T-helper 17 cell (primary cell): ENCODE measurements around the gene TMTC1. TPM values are rescaled to one million over a fixed set of nuclear protein-coding genes. Genes with fewer than 3 reads are reported as not detected.
A peak's percentile ranks its signal among the peaks of the same experiment; 100 is the strongest.

Experiments
- ATAC-seq: fragments of 150-1000 bp; cut with Tn5 transposase; 2 replicates; pipeline ENCODE4 v1.10.0; 2021; ENCODE audit warnings: mild to moderate bottlenecking, moderate library complexity
- DNase-seq, 3 donors: peaks; one replicate each; pipeline versions ENCODE4 v3.0.0 to v3.0.0-alpha.2; 2020 to 2021
- H3K9me3 ChIP-seq: one replicate; pipeline ENCODE4 v1.7.0; 2013; ENCODE audit warnings: low read length, mild to moderate bottlenecking; ENCODE audit not compliant: control insufficient read depth, poor library complexity, severe bottlenecking
- H3K27ac Mint-ChIP-seq: one replicate; pipeline ENCODE4 v1.8.0; 2022; ENCODE audit warnings: mild to moderate bottlenecking, moderate library complexity, mixed read lengths
- H3K27me3 Mint-ChIP-seq: one replicate; pipeline ENCODE4 v1.8.0; 2022; ENCODE audit warnings: mixed read lengths
- H3K36me3 Mint-ChIP-seq: one replicate; pipeline ENCODE4 v1.8.0; 2022; ENCODE audit warnings: low read depth, mixed read lengths
- H3K4me1 Mint-ChIP-seq: one replicate; pipeline ENCODE4 v1.8.0; 2022; ENCODE audit warnings: mild to moderate bottlenecking, mixed read lengths
- H3K4me3 Mint-ChIP-seq: one replicate; pipeline ENCODE4 v1.8.0; 2022; ENCODE audit warnings: mild to moderate bottlenecking, moderate library complexity, mixed read lengths
- total RNA-seq, 4 donors: library from RNA in 2 of 4; stranded (reverse) in 2 of 4; gene quantifications; one replicate each; pipeline ENCODE4 v1.2.3 and lab custom pipeline; 2022 to 2026

TMTC1 gene
- total RNA-seq, 2 donors from 2014 or later = 0.40 TPM; not detected in 1

DNA sequence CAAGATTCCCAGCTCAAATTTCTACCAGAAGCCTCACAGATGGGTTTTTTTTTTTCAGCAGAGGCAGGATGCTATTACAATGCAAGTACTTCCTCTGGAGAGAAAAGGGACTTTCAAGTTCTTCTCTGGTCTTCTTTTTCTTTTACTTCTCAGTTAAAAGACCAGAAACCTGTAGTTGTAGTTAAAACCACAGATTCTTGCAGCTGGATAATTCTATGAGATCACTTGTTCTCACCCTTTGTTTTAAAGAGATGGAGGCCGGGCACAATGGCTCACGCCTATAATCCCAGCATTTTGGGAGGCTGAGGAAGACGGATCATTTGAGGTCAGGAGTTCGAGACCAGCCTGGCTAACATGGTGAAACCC lies 238.7 kb downstream of the TMTC1 start:
- Mint-ChIP-seq H3K27me3 (peaks cover 52% of the 10 kb centered on the region), H3K27ac (no peak overlapping the region), H3K4me3 (no peak overlapping the region), H3K4me1 (no peaks in the 10 kb centered on the region), H3K36me3 (no peaks in the 10 kb centered on the region)
- H3K9me3 ChIP-seq = no peaks in the 10 kb centered on the region
- no peak for ATAC-seq
- DNase-seq = no peak

GRCh38 chr12:29544428-29545101 lies 239.2 kb downstream of the TMTC1 start:
- Mint-ChIP-seq H3K27ac (no peak overlapping the region), H3K4me1 (no peaks in the 10 kb centered on the region), H3K4me3 (no peak overlapping the region), H3K36me3 (no peaks in the 10 kb centered on the region), H3K27me3 (peaks cover 57% of the 10 kb centered on the region)
- DNase-seq (no peak), ATAC-seq (no peak)
- no peaks in the 10 kb centered on the region for H3K9me3 ChIP-seq

- no peak overlapping the region for H3K4me3 Mint-ChIP-seq
- no peaks in the 10 kb centered on the region for H3K36me3 Mint-ChIP-seq
- DNase-seq (no peak), ATAC-seq (no peak)
- H3K27me3 Mint-ChIP-seq = peaks cover 59% of the 10 kb centered on the region
- H3K27ac Mint-ChIP-seq = no peak overlapping the region
- no peaks in the 10 kb centered on the region for H3K9me3 ChIP-seq
- no peaks in the 10 kb centered on the region for H3K4me1 Mint-ChIP-seq
Measured at GRCh38 chr12:29543036-29543435, 240.7 kb downstream of the TMTC1 start.

GRCh38 chr12:29537298-29537697 lies 246.4 kb downstream of the TMTC1 start:
- ATAC-seq (no peak), DNase-seq (no peak)
- no peaks in the 10 kb centered on the region for H3K9me3 ChIP-seq
- peaks cover 64% of the 10 kb centered on the region for H3K27me3 Mint-ChIP-seq
- H3K27ac Mint-ChIP-seq = no peak overlapping the region
- H3K36me3 Mint-ChIP-seq = no peaks in the 10 kb centered on the region
- no peaks in the 10 kb centered on the region for H3K4me1 Mint-ChIP-seq
- H3K4me3 Mint-ChIP-seq = no peak overlapping the region

GRCh38 chr12:29534935-29535334 lies 248.8 kb downstream of the TMTC1 start:
- no peaks in the 10 kb centered on the region for H3K9me3 ChIP-seq
- Mint-ChIP-seq H3K36me3 (no peaks in the 10 kb centered on the region), H3K27ac (no peak overlapping the region), H3K4me1 (no peaks in the 10 kb centered on the region), H3K27me3 (peaks cover 68% of the 10 kb centered on the region), H3K4me3 (no peak overlapping the region)
- ATAC-seq (no peak), DNase-seq (no peak)

GRCh38 chr12:29533815-29534489 lies 249.8 kb downstream of the TMTC1 start:
- Mint-ChIP-seq H3K27me3 (peaks cover 67% of the 10 kb centered on the region), H3K4me3 (no peak overlapping the region), H3K36me3 (no peaks in the 10 kb centered on the region), H3K4me1 (no peaks in the 10 kb centered on the region), H3K27ac (no peak overlapping the region)
- ATAC-seq = no peak
- H3K9me3 ChIP-seq = no peaks in the 10 kb centered on the region
- no peak for DNase-seq

DNA sequence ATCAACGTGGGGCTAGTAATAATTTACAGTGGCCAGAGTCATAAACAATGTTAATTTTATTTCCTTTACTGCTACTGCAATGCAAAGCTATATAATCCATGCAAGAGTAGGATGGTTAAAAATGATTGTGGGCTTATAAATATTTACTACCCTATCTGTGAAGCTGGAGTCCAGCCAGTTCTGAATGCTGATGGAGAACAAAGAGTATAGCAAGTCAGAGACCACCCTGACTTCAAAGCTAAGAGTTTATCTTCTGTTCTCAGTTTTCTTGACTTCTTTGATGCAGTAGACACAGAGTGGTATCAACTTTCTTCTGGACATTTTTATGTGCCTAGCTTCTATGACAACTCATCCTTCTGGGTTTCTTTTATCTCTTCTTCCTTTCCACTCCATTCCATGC lies 252.3 kb downstream of the TMTC1 start:
- no peak for DNase-seq
- H3K27ac Mint-ChIP-seq = no peak overlapping the region
- H3K9me3 ChIP-seq = no peaks in the 10 kb centered on the region
- peaks cover 64% of the 10 kb centered on the region for H3K27me3 Mint-ChIP-seq
- no peak for ATAC-seq
- H3K4me1 Mint-ChIP-seq = no peaks in the 10 kb centered on the region
- H3K36me3 Mint-ChIP-seq = peaks cover 2% of the 10 kb centered on the region
- no peak overlapping the region for H3K4me3 Mint-ChIP-seq

DNA sequence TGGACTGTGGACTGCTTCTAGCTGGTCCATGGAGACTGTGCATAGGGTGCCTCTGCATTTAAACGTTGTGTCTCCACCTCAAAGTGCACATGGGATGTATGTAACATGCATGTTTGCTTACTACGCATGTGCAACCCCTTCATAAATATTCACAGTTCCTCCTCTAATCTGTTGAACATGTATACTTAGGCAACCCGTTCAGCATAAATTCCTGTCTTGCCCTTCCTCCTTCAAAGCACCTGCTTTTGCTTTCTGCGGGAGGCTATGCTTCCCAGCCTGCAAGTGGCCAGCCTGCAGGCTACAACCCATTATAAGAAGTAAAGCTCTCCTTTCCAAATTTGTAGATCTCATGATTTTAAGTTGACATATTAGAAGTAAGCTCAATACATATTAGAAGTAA lies 253.3 kb downstream of the TMTC1 start:
- Mint-ChIP-seq H3K36me3 (peaks cover 2% of the 10 kb centered on the region), H3K4me3 (no peak overlapping the region), H3K27me3 (peaks cover 58% of the 10 kb centered on the region), H3K27ac (no peak overlapping the region), H3K4me1 (no peaks in the 10 kb centered on the region)
- H3K9me3 ChIP-seq = no peaks in the 10 kb centered on the region
- ATAC-seq = no peak
- DNase-seq = no peak

DNA sequence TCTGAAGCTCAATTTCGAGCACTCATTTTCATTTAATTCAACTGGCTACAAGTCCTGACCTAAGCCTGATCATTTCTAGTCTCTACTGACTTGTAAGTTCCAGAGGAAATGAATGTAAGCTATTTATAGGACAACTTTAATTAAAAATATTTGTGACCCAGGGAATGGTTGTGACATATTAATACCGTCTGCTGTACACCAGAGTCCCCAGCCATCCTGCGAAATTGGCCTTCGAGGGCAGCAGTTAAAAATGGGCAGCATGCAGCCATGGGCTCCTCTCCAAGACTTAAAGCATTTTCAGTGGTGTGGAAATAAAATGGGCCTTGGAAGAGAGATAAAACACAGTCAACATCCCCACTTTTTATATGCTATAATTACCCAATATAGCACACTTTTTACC lies 255.6 kb downstream of the TMTC1 start:
- no peaks in the 10 kb centered on the region for H3K4me1 Mint-ChIP-seq
- no peak overlapping the region for H3K27ac Mint-ChIP-seq
- DNase-seq (no peak), ATAC-seq (no peak)
- H3K9me3 ChIP-seq = no peaks in the 10 kb centered on the region
- H3K27me3 Mint-ChIP-seq = peaks cover 37% of the 10 kb centered on the region
- no peak overlapping the region for H3K4me3 Mint-ChIP-seq
- H3K36me3 Mint-ChIP-seq = peaks cover 2% of the 10 kb centered on the region

DNA sequence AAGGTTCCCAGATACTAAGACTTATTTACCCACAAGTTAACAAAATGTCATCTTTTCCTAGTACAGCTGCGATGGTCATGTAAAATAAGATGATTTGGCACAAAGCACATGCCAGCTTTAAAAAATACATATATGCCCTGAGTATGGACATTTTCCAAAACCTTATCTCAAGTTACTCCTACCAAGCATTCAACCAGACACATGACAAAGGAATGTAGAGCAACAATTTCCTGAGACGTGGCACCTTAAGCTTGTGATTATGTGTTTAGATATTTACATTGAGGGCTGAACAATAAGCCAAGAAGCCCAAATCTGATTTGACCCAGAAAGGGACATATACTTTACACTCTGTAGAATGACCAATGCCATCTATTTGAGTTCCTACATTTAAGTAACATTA lies 261.8 kb downstream of the TMTC1 start:
- Mint-ChIP-seq H3K4me3 (no peak overlapping the region), H3K27ac (no peak overlapping the region)
- ATAC-seq = no peak

GRCh38 chr12:29519585-29520182 lies 264.1 kb downstream of the TMTC1 start:
- H3K36me3 Mint-ChIP-seq = peaks cover 2% of the 10 kb centered on the region
- ATAC-seq (peak; percentile 36), DNase-seq (no peak)
- H3K9me3 ChIP-seq = no peaks in the 10 kb centered on the region
- no peaks in the 10 kb centered on the region for H3K4me1 Mint-ChIP-seq
- H3K27ac Mint-ChIP-seq = no peak overlapping the region
- no peak overlapping the region for H3K4me3 Mint-ChIP-seq
- H3K27me3 Mint-ChIP-seq = peaks cover 11% of the 10 kb centered on the region

More for the DNA sequence above, 261.8 kb downstream of the TMTC1 start:
- no peaks in the 10 kb centered on the region for H3K4me1 Mint-ChIP-seq
- no peaks in the 10 kb centered on the region for H3K36me3 Mint-ChIP-seq
- DNase-seq = no peak
- peaks cover under 1% of the 10 kb centered on the region for H3K27me3 Mint-ChIP-seq
- H3K9me3 ChIP-seq = no peaks in the 10 kb centered on the region

GRCh38 chr12:29518407-29518806 lies 265.3 kb downstream of the TMTC1 start:
- peaks cover 4% of the 10 kb centered on the region for H3K4me1 Mint-ChIP-seq
- H3K27ac Mint-ChIP-seq = no peak overlapping the region
- peaks cover 20% of the 10 kb centered on the region for H3K27me3 Mint-ChIP-seq
- peaks cover 2% of the 10 kb centered on the region for H3K36me3 Mint-ChIP-seq
- ATAC-seq = no peak
- no peak for DNase-seq
- no peaks in the 10 kb centered on the region for H3K9me3 ChIP-seq
- no peak overlapping the region for H3K4me3 Mint-ChIP-seq

- Mint-ChIP-seq H3K27me3 (peaks cover 20% of the 10 kb centered on the region), H3K36me3 (peaks cover 2% of the 10 kb centered on the region), H3K27ac (no peak overlapping the region), H3K4me3 (no peak overlapping the region), H3K4me1 (peaks cover 4% of the 10 kb centered on the region)
- DNase-seq (no peak), ATAC-seq (no peak)
- H3K9me3 ChIP-seq = no peaks in the 10 kb centered on the region
Measured at GRCh38 chr12:29517264-29517663, 266.5 kb downstream of the TMTC1 start.
